Endodermal cell (in vitro differentiated cells): ENCODE measurements around the gene ARHGDIA. TPM values are rescaled to one million over a fixed set of nuclear protein-coding genes. Genes with fewer than 3 reads are reported as not detected.
"Not testable (repeated sequence)": the region's sequence is repeated elsewhere in the genome, so short reads cannot be mapped to it uniquely, and the experiment has no call there.

ENCODE experiments used
- DNase-seq: peaks from one replicate; pipeline ENCODE4 v3.0.0-alpha.2; 2017
- H3K27ac ChIP-seq: 2 replicates; pipeline ENCODE4 v1.5.1; 2013; ENCODE audit warnings: mild to moderate bottlenecking, low read depth, low read length, moderate library complexity
- H3K27me3 ChIP-seq: 2 replicates; pipeline ENCODE4 v1.6.1; 2013; ENCODE audit warnings: mild to moderate bottlenecking, low read length, moderate library complexity; ENCODE audit not compliant: insufficient read depth, control insufficient read depth, poor library complexity, severe bottlenecking
- H3K36me3 ChIP-seq: 2 replicates; pipeline ENCODE4 v1.7.0; 2013; ENCODE audit warnings: mild to moderate bottlenecking, low read length, moderate library complexity; ENCODE audit not compliant: control insufficient read depth, insufficient read depth
- H3K4me1 ChIP-seq: one replicate; pipeline ENCODE4 v1.7.0; 2013; ENCODE audit warnings: low read length; ENCODE audit not compliant: control insufficient read depth, insufficient read depth
- H3K4me3 ChIP-seq: 2 replicates; pipeline ENCODE4 v1.5.1; 2013; ENCODE audit warnings: mild to moderate bottlenecking, low read length, moderate library complexity
- H3K9ac ChIP-seq: 2 replicates; pipeline ENCODE4 v1.6.1; 2013; ENCODE audit warnings: mild to moderate bottlenecking, low read length, moderate library complexity; ENCODE audit not compliant: poor library complexity, severe bottlenecking; ENCODE audit errors: extremely low read depth
- H3K9me3 ChIP-seq: 2 replicates; pipeline ENCODE4 v1.6.1; 2013; ENCODE audit warnings: mild to moderate bottlenecking, low read length, moderate library complexity; ENCODE audit not compliant: control insufficient read depth
- H3K27ac Mint-ChIP-seq: 2 replicates; pipeline ENCODE4 v1.8.0; 2020; ENCODE audit warnings: mixed read lengths
- H3K27me3 Mint-ChIP-seq: 2 replicates; pipeline ENCODE4 v1.8.0; 2021; ENCODE audit warnings: mild to moderate bottlenecking, mixed read lengths; ENCODE audit not compliant: insufficient read depth
- H3K36me3 Mint-ChIP-seq: 2 replicates; pipeline ENCODE4 v1.8.0; 2020; ENCODE audit warnings: low read depth, mixed read lengths
- H3K4me1 Mint-ChIP-seq: 2 replicates; pipeline ENCODE4 v1.8.0; 2020; ENCODE audit warnings: mixed read lengths
- H3K4me3 Mint-ChIP-seq: 2 replicates; pipeline ENCODE4 v1.8.0; 2020; ENCODE audit warnings: mild to moderate bottlenecking, moderate library complexity, mixed read lengths
- H3K9me3 Mint-ChIP-seq: 2 replicates; pipeline ENCODE4 v1.8.0; 2020; ENCODE audit warnings: mild to moderate bottlenecking, mixed read lengths
- CTCF ChIP-seq: fragments of 200-600 bp; sonication (generic); conservative IDR thresholded peaks from 2 replicates; pipeline ENCODE4 v1.5.0; 2021; ENCODE audit warnings: antibody characterized with exemption, mild to moderate bottlenecking
- WGBS, 2 experiments: methylation state at CpG; one replicate each; pipeline versions ENCODE4 v1.1.5 to v1.1.7; 2013; ENCODE audit warnings: missing lambda C conversion rate in 2 of 2, mixed read lengths in 1 of 2; ENCODE audit not compliant: insufficient coverage in 1 of 2, insufficient read length in 1 of 2; 5-methylcytosine and 5-hydroxymethylcytosine counted together
- long read RNA-seq, 4 experiments: library from polyadenylated mRNA in 2 of 4; library from RNA in 1 of 4; library from capped mRNA in 1 of 4; stranded (forward) in 3 of 4; unstranded in 1 of 4; transcript quantifications; one replicate each; pipeline ENCODE4 v2.0.0, GENCODE V29; 2020 to 2021; ENCODE audit warnings: inconsistent platforms in 1 of 4
- polyA plus RNA-seq, 2 experiments: library from polyadenylated mRNA; stranded (reverse); fragments of 50-300 nt; gene quantifications; one replicate each; pipeline ENCODE4 v1.2.3, GENCODE V29; 2013
- total RNA-seq, 2 donors: library from RNA; stranded (reverse); fragmentation: NEBNext Ultra II Directional in 1 of 2; extraction: Animal tissue kit (Norgen Biotek cat#: 25700) in 1 of 2; gene quantifications; 2 replicates in 1 of 2; 3 replicates in 1 of 2; pipeline ENCODE4 v1.2.1, GENCODE V29; 2021

Gene ARHGDIA
- total RNA-seq, result 100 to 1,000 TPM; 240 to 254 TPM
- polyA plus RNA-seq (2013, experiment 1 of 2), result 180 TPM
- polyA plus RNA-seq (2013, experiment 2 of 2), result 185 TPM
- long read RNA-seq, experiment 1, transcript ARHGDIA-207 (5 exons, 1,201 nt), result minor isoform, 29 of 109 reads
- long read RNA-seq, experiment 1, transcript ARHGDIA-201 (6 exons, 1,906 nt), result major isoform, 32 of 109 reads
- long read RNA-seq, experiment 1, partial matches to known transcripts, result 5 of 109 reads
- long read RNA-seq, experiment 1, other reads (novel, unspliced or antisense), result 41 of 109 reads
- long read RNA-seq, experiment 2, transcript ARHGDIA-207 (5 exons, 1,201 nt), result minor isoform, 8 of 251 reads
- long read RNA-seq, experiment 2, transcript ARHGDIA-203 (6 exons, 1,517 nt), result minor isoform, 8 of 251 reads
- long read RNA-seq, experiment 2, transcript ARHGDIA-201 (6 exons, 1,906 nt), result major isoform, 214 of 251 reads
- long read RNA-seq, experiment 2, partial matches to known transcripts, result 2 of 251 reads
- long read RNA-seq, experiment 2, other reads (novel, unspliced or antisense), result 12 of 251 reads
- long read RNA-seq, experiment 3, transcript ARHGDIA-207 (5 exons, 1,201 nt), result minor isoform, 7 of 96 reads
- long read RNA-seq, experiment 3, transcript ARHGDIA-217 (7 exons, 886 nt), result minor isoform, 8 of 96 reads
- long read RNA-seq, experiment 3, transcript ARHGDIA-201 (6 exons, 1,906 nt), result major isoform, 73 of 96 reads
- long read RNA-seq, experiment 3, partial matches to known transcripts, result 1 of 96 reads
- long read RNA-seq, experiment 3, other reads (novel, unspliced or antisense), result 4 of 96 reads
- long read RNA-seq, experiment 4, transcript ARHGDIA-201 (6 exons, 1,906 nt), result major isoform, 93 of 104 reads
- long read RNA-seq, experiment 4, partial matches to known transcripts, result 0 of 104 reads
- long read RNA-seq, experiment 4, other reads (novel, unspliced or antisense), result 6 of 104 reads

- no peak for TF ChIP-seq CTCF
- H3K4me3 Mint-ChIP-seq, result peak within 1 kb of the TSS; percentile 77
- H3K36me3 Mint-ChIP-seq, result peaks cover 3% of the 10 kb centered on the region
- no peaks in the 10 kb centered on the region for H3K9me3 Mint-ChIP-seq
- Histone ChIP-seq H3K27me3 (no peaks in the 10 kb centered on the region), H3K36me3 (peaks cover 20% of the 10 kb centered on the region), H3K9ac (peak within 1 kb of the TSS; percentile 89), H3K4me3 (peak within 1 kb of the TSS; percentile 92), H3K9me3 (no peaks in the 10 kb centered on the region), H3K27ac (peak within 1 kb of the TSS; percentile 92), H3K4me1 (no peaks in the 10 kb centered on the region)
- WGBS, 2 experiments, result 0% methylated on average over 2 to 61 of the region's 64 CpGs
- H3K27me3 Mint-ChIP-seq, result no peaks in the 10 kb centered on the region
- H3K27ac Mint-ChIP-seq, result peak within 1 kb of the TSS; percentile 89
- no peak for DNase-seq
- H3K4me1 Mint-ChIP-seq, result peaks cover 6% of the 10 kb centered on the region
Measured at GRCh38 chr17:81870981-81871386, at the start of gene ARHGDIA. Gene ARHGDIA (minus strand): TSS chr17:81871337. CDS start chr17:81869930, 1,407 bp downstream.

GRCh38 chr17:81918832-81919545 is 47.9 kb upstream of the ARHGDIA start:
- no peaks in the 10 kb centered on the region for H3K9me3 Mint-ChIP-seq
- WGBS, 2 experiments, result 81 to 85% methylated on average over 4 to 15 of the region's 15 CpGs
- peaks cover 46% of the 10 kb centered on the region for H3K36me3 Mint-ChIP-seq
- H3K4me1 Mint-ChIP-seq, result peaks cover 13% of the 10 kb centered on the region
- H3K4me3 ChIP-seq, result no peak overlapping the region
- peaks cover 43% of the 10 kb centered on the region for H3K36me3 ChIP-seq
- no peaks in the 10 kb centered on the region for H3K27me3 ChIP-seq
- H3K4me1 ChIP-seq, result peaks cover 8% of the 10 kb centered on the region
- no peak overlapping the region for H3K27ac ChIP-seq
- peak overlapping the region; percentile 70 for H3K27ac Mint-ChIP-seq
- no peaks in the 10 kb centered on the region for H3K27me3 Mint-ChIP-seq
- no peaks in the 10 kb centered on the region for H3K9me3 ChIP-seq
- H3K9ac ChIP-seq, result no peak overlapping the region
- peak overlapping the region; percentile 69 for H3K4me3 Mint-ChIP-seq
- TF ChIP-seq CTCF, result no peak
- DNase-seq, result no peak

GRCh38 chr17:81918333-81918669 is 47.2 kb upstream of the ARHGDIA start:
- H3K27ac ChIP-seq, H3K4me3 ChIP-seq: not testable (repeated sequence)
- peak; percentile 18 for TF ChIP-seq CTCF

More at GRCh38 chr17:81918333-81918669, 47.2 kb upstream of the ARHGDIA start:
- H3K4me3 Mint-ChIP-seq, result peak overlapping the region; percentile 69
- H3K9me3 Mint-ChIP-seq, H3K9ac ChIP-seq, H3K4me1 ChIP-seq, H3K27me3 Mint-ChIP-seq, H3K9me3 ChIP-seq, H3K27me3 ChIP-seq, DNase-seq: not testable (repeated sequence)
- peaks cover 50% of the 10 kb centered on the region for H3K36me3 ChIP-seq
- H3K4me1 Mint-ChIP-seq, result peaks cover 11% of the 10 kb centered on the region
- H3K27ac Mint-ChIP-seq, result peak overlapping the region; percentile 79
- 33 to 51% methylated on average over 2 to 9 of the region's 9 CpGs for WGBS, 2 experiments
- H3K36me3 Mint-ChIP-seq, result peaks cover 49% of the 10 kb centered on the region
